HG02884 (cell line): ENCODE data around the gene MICOS13.

Experiments used
- ATAC-seq: cut with Tn5 transposase; IDR thresholded peaks from one replicate; pipeline ENCODE4 v1.9.1; 2021; ENCODE audit warnings: mild to moderate bottlenecking, moderate library complexity; ENCODE audit not compliant: unreplicated experiment

The MICOS13 gene

GRCh38 chr19:5700455-5701092 is 20.3 kb upstream of the MICOS13 start:
- ATAC-seq, result no peak

- no peak for ATAC-seq
Measured at GRCh38 chr19:5698635-5699422, 18.5 kb upstream of the MICOS13 start.

- no peak for ATAC-seq
Measured at GRCh38 chr19:5697890-5698634, 17.7 kb upstream of the MICOS13 start.

- ATAC-seq, result no peak
Measured at GRCh38 chr19:5697022-5697889, 16.9 kb upstream of the MICOS13 start.

- ATAC-seq, result no peak
Measured at GRCh38 chr19:5696196-5697021, 16.1 kb upstream of the MICOS13 start.

GRCh38 chr19:5695649-5696195 is 15.4 kb upstream of the MICOS13 start:
- ATAC-seq, result no peak

- ATAC-seq, result no peak
Measured at GRCh38 chr19:5694956-5695648, 14.8 kb upstream of the MICOS13 start.

GRCh38 chr19:5694167-5694955 is 14.0 kb upstream of the MICOS13 start:
- ATAC-seq, result no peak

GRCh38 chr19:5693195-5694166 is 13.2 kb upstream of the MICOS13 start:
- no peak for ATAC-seq

- no peak for ATAC-seq
Measured at GRCh38 chr19:5692723-5693194, 12.4 kb upstream of the MICOS13 start.

- ATAC-seq, result no peak
Measured at GRCh38 chr19:5691822-5692722, 11.8 kb upstream of the MICOS13 start.

- no peak for ATAC-seq
Measured at GRCh38 chr19:5690955-5691821, 10.9 kb upstream of the MICOS13 start.

- peak; percentile 38 for ATAC-seq
Measured at GRCh38 chr19:5690125-5690954, 10.0 kb upstream of the MICOS13 start, which contains the start of gene RPL36. RPL36 (plus strand) TSS chr19:5690295; CDS start chr19:5690508, 213 bp downstream.
